GM21723 (cell line): Measurements from ENCODE around the gene GRIK3.

Experiments
- ATAC-seq: cut with Tn5 transposase; IDR thresholded peaks from one replicate; pipeline ENCODE4 v1.9.1; 2021; ENCODE audit warnings: mild to moderate bottlenecking, moderate library complexity; ENCODE audit not compliant: unreplicated experiment

GRIK3 gene

GRCh38 chr1:36859926-36860325 is 174.4 kb downstream of the GRIK3 start:
- no peak for ATAC-seq

- ATAC-seq = no peak
Observed at GRCh38 chr1:36858981-36859380, 175.3 kb downstream of the GRIK3 start.

GRCh38 chr1:36858553-36858952 is 175.8 kb downstream of the GRIK3 start:
- no peak for ATAC-seq

- ATAC-seq = no peak
Observed at GRCh38 chr1:36857754-36858153, 176.6 kb downstream of the GRIK3 start.

GRCh38 chr1:36855699-36856494 is 178.4 kb downstream of the GRIK3 start:
- ATAC-seq = no peak

GRCh38 chr1:36853638-36854037 is 180.7 kb downstream of the GRIK3 start:
- no peak for ATAC-seq

- ATAC-seq = no peak
Observed at GRCh38 chr1:36852586-36852985, 181.7 kb downstream of the GRIK3 start.

- no peak for ATAC-seq
Observed at GRCh38 chr1:36851595-36851994, 182.7 kb downstream of the GRIK3 start.

- ATAC-seq = no peak
Observed at GRCh38 chr1:36851087-36851486, 183.2 kb downstream of the GRIK3 start.

GRCh38 chr1:36849956-36850355 is 184.4 kb downstream of the GRIK3 start:
- no peak for ATAC-seq

GRCh38 chr1:36847761-36848160 is 186.6 kb downstream of the GRIK3 start:
- no peak for ATAC-seq

- ATAC-seq = no peak
Observed at GRCh38 chr1:36847186-36847585, 187.1 kb downstream of the GRIK3 start.

GRCh38 chr1:36846357-36846756 is 188.0 kb downstream of the GRIK3 start:
- no peak for ATAC-seq

GRCh38 chr1:36845802-36846201 is 188.5 kb downstream of the GRIK3 start:
- ATAC-seq = no peak

GRCh38 chr1:36844917-36845316 is 189.4 kb downstream of the GRIK3 start:
- no peak for ATAC-seq

GRCh38 chr1:36843906-36844610 is 190.3 kb downstream of the GRIK3 start:
- no peak for ATAC-seq

GRCh38 chr1:36843027-36843426 is 191.3 kb downstream of the GRIK3 start:
- ATAC-seq = no peak

GRCh38 chr1:36842448-36842847 is 191.9 kb downstream of the GRIK3 start:
- ATAC-seq = no peak

GRCh38 chr1:36839485-36839884 is 194.8 kb downstream of the GRIK3 start:
- ATAC-seq = no peak

- ATAC-seq = no peak
Observed at GRCh38 chr1:36838888-36839287, 195.4 kb downstream of the GRIK3 start.

- ATAC-seq = no peak
Observed at GRCh38 chr1:36836916-36837315, 197.4 kb downstream of the GRIK3 start.

GRCh38 chr1:36836196-36836883 is 198.0 kb downstream of the GRIK3 start:
- ATAC-seq = no peak
